Stimulated activated naive CD4-positive, alpha-beta T cell treated with Interleukin-2 at 50 U/mL for 16 hours (primary cell): ENCODE measurements around the gene NHLRC4.

Experiments
- DNase-seq: peaks from one replicate; lab custom pipeline; 2025; lab: John Stamatoyannopoulos, UW

Gene NHLRC4

DNA sequence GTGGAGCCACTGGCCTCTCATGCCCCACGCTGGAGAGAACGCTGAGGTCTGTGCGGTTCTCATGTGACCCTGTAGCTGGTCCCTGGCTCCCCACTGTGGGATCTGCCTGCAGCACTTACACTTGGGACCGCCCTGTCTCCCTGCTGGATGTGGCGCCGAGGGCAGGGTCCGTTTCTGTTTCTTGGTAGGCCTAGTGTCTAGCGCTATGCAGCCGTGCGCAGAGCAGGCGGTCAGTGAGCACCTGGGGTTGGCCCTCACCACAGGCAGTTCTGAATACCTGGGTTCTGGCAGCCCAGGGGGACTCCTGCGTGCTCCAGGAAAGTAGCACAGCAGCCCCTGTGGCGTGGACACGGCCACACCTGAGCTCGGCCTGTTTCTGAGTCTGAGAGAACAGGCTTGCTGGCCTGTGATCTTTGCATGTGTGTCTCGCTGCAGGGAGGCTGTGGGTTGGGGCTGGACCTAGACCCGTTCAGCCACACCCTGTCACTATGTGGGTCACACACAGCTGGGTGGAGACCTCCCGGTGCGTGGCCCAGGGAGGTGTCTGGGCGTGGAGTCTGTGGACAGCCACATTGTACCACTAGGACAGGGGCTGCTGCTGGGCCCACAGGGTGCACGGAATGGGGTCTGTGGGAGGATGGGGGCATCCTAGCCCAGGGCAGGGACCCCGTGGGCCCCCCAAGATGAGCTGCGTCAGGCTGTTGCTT lies 36.5 kb upstream of the NHLRC4 start:
- no peak for DNase-seq

DNA sequence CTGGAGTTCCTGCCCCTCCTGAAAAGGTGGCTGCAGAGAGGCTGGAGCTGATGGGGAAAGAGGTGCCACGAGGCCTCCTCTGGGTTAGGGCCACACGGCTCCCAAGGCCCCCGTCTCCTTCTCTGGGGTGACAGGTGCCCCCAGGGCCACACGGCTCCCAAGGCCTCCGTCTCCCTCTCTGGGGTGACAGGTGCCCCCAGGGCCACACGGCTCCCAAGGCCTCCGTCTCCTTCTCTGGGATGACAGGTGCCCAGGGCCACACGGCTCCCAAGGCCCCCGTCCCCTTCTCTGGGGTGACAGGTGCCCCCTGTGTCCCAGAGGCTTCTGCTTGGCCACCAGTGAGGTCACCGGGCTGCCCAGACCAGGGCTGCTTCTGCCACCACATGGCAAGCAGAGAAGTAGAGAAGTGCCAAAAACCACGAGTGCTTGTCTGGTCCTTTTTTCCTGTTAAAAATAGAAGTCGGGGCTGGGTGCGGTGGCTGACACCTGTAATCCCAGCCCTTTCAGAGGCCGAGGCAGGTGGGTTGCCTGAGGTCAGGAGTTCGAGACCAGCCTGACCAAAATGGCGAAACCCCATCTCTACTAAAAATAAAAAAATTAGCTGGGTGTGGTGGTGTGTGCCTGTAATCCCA lies 35.2 kb upstream of the NHLRC4 start:
- no peak for DNase-seq

DNA sequence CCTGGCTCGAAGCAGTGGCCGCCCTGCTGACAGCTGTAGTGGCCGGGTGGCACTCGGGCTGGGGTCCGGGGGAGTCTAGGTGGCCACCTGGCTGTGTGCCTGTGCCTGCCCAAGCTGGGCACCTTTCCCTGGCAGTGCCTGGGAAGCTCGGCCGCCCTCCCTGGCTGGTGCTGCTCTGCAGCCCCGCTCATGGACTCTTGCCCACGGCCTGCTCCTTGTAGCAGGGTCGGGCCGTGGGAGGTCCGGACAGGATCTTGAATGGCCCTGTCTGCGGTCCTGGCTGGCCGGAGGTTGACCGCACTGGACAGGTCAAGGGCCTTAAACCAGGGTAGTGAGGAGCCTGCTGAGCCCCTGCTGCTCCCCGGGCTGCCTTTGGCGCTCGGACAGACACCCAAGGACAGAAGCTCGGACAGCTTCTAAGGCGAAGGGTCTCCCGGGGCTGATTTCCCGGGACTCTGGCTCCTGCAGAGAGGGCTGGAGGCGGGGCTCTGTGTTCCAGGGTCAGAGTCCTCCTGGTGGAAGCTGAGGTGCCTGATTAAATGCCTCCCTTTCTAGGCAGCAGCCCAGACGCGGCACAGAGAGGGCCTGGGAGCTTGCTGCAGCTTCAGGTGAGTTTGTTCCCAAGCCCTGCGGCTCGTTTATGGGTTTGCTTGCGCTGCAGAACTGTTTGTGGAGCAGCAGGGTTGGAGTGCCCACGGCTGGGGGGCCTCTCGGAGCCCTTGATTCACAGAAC lies 33.2 kb upstream of the NHLRC4 start:
- DNase-seq: no peak

DNA sequence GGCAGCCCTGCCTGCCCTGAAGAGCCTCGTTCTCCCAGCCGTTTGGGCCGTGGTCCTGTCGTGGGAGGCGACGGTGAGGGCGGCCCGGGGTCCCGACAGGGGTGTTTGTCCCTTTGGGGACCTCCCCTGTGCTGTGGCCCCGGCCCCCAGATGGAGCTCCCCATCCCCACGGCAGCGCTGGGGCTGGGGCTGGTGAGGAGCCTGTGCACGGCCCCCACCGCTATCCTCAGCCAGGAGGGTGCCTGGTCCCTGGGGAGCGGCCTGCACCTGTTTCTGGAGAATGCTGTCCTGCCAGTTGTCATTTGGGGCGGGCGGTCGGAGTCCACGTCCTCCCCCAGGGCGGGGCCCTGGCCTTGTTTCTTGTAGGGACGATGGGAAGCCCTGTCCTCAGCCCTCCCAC lies 32.7 kb upstream of the NHLRC4 start:
- no peak for DNase-seq

DNA sequence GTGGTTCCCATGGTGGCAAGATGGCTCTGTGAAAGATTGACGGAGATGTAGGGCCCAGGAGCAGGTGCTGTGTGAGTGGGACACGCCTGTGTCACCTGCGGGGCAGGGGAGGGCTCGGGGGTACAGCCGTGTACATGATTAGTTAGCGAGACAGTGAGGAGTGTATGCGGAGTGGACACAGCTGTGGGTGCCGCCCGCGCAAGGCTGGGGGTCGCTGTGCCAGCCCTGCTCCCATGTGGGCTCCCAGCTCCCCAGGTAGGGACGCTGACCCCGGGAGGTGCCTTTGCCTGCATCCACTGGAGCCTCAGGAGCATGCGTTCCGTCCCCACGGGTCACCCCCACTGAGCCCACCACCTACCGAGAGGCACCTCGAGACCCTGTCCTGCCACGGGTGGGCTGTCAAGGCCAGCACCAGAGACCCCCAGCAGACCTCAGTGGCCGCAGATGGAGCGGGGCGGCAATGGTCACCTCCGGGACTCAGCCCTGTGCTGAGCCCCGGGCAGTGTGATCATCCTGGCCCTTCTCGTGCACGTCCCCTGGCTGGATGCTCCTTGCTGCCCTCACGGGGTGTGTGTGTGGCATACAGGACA lies 31.9 kb upstream of the NHLRC4 start:
- no peak for DNase-seq

DNA sequence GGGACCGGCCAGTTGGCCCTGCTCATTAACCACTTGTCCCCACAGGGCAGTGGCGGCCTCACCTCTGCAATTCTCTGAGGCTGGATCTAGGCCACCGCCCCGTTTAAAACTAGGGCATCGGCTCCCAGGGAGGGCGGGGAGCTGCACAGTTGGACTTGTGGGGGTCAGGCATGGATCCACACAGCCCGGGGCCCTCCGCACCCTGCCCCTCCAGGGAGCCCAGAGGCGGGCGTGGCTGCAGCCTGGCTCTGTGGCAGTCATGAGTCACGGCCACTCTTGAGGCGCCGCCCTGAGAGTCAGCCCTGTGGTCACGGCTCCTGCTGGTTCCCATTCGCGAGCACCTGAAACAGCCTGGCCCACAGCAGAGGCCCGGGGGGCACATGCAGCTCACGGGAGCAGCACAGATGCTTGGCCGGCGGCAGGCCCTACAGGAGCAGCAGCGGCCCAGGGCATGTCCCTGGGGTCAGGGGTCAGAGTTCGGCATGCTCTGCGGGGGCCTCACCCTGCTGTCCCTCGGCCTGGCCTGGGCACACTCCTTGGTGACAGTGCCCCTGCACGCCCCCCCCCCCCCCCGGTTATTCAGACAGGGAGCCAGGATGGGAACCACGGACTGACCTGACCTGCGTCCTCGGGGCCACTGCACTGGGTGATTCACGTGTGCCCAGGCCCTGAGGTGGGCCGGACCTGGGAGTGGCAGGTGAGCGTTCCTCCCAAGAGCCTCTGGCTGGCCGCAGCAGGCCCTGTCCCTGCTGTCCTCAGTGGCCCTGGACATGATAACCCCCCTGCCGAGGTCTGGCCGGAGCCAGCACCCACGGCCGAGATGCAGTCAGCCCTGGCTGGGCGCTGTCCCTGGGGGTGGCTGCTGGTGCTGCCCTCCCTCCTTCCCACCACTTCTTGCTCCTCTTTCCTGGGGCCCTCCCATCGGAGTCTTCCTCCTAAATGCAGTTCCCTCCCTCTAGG lies 31.1 kb upstream of the NHLRC4 start:
- no peak for DNase-seq

DNA sequence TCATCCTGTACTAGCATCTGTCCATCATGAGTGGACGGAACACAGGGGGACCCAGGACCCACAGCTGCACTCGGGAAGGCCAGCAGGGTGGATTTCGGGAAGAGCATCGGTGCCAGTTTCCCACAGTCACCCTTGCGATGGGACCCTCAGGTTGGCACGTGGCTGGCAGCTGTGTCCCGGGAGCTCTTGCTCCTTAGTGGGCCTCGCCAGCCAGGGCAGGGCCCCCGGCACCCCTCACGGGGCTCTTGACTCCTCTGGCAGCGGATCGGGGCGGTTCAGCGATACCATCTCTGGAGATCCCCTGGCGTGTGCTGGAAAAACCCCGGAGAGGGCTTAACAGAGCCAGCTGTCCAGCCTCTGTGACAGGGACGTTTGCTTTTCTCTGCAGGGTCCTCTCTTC lies 30.1 kb upstream of the NHLRC4 start:
- DNase-seq: no peak

DNA sequence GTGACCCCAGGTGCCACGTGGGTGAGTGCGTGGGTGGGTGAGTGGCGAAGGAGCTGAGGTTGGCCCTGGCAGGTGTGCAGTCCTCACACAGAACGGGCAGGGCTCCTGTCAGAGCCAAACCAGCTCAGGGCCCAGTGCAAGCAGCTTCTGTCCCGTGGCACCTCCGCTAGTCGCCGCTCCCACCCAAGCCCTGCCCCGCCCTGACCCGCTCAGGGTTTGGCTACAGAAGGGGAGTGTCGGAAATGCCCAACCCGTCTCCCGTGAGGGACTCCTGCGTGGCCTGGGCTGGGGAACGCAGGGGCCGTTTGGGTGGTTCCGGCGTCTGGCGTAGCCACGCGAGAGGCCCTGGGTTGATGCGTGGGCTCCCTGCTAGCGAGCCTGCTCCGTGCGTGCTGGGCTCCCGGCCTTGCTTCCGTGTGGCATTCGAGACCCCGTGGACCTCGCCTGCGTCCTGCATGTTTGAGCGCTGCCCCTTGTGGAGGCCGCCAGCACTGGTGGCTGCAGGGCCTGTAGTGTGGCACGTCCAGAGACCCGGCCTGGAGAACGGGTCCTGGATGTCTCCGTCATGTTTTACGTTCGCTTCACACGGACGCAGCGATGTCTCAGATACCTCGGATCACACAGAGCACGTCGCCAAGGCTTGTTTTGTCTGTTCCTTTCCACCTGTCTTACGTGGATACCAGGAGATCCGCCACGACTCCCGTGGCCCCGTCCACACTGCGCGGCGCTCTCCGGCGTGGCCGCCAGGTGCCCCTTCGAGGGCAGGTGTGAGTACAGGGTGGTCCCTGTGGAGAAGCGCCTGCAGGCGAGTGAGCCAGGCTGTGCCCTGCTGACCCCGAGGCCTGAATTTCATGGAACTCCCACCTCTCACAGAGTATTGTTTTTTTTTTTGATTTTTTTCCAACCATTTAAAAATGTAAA lies 29.1 kb upstream of the NHLRC4 start:
- DNase-seq: no peak

DNA sequence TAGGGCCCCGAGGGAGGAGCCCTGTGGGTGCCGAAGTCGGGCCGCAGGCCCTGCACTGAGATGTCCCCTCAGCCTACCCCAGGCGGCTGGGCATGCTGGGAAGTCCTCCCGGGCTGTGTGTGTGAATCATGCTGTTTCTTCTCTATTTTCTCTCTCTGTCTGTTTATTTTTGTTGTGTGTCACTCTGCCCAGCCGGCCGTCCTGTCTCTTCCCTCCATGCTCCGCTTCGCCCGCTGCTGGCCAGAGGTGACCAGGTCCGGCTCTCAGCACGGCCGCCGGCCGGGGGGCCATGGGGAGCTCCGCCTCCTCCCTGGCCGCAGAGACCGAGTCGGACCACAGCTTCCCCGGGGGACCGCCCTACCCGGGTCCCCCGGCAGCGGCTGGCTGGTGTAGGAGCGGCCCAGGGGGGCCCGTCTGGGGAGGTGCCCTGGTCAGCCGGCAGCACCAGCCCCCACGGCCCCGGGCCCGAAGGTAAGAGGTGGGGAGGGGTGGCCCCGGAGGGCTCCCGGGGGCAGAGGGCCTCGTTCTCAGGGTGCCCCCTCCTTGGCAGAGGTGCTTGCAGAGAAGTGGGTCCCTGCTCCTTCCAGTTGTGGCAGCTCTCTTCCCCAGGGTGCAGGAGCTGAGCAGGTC lies 26.8 kb upstream of the NHLRC4 start:
- DNase-seq: no peak

DNA sequence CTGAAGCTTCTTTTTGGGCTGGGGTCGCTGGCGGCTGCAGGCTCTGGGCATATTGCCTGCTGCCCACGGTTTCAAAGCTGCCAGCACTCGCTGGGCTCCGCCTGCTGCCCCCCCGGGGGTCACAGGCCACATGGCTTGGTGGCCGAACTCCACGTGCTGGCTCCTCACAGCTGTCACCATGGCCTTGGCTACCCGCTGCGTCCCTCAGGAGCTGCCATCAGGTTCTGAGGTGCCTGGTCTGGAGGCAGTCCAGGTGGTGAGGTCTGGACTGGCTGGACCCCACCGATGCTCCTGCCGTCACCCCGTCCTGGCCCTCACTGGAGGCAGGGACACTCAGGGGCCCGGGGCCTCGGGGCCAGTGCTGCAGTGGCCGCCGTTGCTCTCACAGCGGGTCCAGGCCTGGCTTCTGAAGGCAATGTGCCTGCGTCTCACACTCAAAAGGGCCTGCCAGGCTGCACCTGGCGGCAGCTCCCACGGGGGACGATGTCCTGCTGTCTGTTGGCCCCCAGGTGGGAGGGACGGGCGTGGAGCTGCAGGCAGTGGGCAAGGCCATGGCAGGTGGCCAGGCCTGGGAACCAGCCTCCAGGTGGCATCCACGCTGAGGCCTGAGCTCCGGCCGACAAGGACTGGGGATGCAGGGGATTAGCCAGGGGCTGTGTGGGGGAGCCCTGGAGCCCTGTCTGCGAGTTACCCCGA lies 26.0 kb upstream of the NHLRC4 start:
- DNase-seq: no peak

DNA sequence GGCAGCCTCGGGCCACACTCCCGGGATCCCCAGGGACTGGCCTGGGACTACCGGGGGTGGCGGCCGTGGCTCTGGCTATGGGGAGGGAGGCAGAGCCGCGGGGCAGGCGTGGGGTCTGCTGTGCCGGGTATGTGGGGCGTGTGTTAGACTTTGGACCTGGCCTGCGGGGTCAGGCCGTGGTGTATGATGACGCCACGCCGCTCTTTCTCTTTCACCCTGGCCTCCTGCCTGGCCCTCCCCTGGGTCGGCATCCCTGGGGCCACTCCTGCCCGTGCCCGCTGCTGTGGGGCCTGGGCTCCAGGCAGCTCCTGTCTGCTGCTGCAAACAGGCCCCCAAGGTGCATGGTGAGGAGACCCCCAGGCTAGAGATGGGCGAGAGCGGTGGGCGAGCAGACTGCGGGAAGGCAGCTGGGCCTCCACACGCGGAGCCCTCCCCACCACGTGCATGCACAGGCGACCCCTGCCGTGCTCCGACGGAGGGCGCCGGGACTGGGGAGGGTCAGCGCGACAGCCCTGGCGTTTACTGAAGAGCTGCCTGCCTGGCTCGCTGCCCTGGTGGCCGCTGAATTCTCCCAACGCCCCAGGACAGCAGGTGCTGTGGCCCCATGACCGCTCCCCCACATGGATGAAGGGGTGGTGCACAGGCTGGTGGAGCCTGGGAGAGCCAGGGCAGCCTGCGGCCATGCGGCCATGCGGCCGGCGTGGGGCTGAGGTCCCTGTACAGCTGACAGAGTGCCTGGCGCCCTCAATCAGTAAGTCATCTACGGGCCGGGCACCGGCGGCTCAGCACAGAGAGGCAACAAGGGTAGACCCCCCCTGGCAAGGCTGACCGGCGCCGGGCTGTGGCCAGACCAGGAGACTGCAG lies 23.3 kb upstream of the NHLRC4 start:
- no peak for DNase-seq

DNA sequence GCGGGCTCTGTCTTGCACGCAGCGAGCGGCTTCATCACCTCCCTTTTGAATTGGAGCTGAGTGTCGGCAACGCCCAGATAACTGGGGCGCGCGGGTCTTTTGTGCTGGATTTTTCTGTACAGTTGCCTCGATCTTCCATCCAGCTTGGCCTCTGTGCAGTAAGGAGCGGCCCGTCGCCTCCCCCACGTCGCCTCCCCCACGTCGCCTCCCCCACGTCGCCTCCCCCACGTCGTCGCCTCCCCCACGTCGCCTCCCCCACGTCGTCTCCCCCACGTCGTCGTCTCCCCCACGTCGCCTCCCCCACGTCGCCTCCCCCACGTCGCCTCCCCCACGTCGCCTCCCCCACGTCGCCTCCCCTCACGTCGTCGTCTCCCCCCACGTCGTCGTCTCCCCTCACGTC lies 22.3 kb upstream of the NHLRC4 start:
- DNase-seq: no peak

DNA sequence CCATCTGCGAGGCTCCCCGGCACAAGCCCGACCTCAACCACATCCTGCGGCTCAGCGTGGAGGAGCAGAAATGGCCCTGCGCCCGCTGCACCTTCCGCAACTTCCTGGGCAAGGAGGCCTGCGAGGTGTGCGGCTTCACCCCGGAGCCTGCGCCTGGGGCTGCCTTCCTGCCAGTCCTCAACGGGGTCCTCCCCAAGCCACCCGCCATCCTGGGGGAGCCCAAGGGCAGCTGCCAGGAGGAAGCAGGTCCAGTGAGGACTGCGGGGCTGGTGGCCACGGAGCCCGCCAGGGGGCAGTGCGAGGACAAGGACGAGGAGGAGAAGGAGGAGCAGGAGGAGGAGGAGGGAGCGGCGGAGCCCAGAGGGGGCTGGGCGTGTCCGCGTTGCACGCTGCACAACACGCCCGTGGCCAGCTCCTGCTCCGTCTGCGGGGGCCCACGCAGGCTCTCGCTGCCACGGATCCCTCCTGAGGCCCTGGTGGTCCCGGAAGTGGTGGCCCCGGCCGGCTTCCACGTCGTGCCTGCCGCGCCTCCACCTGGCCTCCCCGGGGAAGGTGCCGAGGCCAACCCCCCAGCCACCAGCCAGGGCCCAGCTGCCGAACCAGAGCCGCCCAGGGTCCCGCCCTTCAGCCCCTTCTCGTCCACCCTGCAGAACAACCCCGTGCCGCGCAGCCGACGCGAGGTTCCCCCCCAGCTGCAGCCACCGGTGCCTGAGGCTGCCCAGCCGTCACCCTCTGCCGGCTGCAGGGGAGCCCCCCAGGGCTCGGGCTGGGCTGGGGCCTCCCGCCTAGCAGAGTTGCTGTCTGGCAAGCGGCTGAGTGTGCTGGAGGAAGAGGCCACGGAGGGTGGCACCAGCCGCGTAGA lies 19.7 kb upstream of the NHLRC4 start:
- peak; percentile 28 for DNase-seq

DNA sequence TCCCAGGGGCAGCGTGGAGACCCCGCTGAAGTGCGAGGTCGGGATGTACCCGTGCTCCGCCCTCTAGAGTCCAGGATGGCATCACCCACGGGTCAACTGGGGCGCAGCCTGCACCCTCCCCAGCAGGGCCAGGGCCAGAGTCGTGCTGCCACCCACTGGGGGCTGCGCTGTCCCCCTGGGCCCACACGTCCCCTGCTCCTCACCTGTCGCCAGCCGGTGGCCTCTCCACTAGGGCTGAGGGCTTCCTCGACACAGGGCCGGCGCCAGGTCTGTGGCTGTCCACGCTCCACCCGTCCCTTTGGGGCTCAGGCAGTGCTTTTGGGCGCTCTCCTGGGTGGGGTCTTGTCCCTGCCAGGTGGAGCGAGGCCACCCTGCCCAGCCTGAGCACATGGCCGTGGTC lies 18.2 kb upstream of the NHLRC4 start:
- no peak for DNase-seq

DNA sequence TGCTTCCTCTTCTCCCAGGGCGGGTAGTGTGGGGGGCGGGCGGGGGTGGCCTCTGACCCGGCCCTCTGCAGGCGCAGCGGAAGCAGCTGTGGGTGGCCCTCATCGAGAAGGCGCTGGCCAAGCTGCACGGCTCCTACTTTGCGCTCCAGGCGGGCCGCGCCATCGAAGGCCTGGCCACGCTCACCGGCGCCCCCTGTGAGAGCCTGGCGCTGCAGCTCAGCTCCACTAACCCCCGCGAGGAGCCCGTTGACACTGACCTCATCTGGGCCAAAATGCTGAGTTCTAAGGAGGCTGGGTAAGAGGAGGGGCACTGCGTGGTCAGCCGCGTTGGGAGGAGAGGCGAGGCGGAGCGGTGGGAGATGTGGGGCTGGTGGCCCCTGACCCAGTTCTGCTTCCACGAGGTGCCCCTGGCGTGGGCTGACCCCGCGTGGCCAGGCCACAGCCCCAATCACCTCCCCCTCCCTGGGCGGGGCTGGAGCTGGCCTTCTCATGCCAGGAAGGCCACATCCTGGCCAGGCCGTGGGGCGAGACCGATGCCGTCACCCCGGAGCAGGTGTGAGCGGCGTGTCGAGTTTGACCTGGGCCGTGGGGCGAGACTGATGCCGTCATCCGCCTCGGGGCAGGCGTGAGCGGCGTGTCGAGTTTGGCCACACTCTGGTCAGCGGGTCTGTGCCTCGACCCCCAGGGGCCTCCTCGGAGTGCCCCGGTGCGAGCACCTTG lies 17.1 kb upstream of the NHLRC4 start:
- DNase-seq: no peak

DNA sequence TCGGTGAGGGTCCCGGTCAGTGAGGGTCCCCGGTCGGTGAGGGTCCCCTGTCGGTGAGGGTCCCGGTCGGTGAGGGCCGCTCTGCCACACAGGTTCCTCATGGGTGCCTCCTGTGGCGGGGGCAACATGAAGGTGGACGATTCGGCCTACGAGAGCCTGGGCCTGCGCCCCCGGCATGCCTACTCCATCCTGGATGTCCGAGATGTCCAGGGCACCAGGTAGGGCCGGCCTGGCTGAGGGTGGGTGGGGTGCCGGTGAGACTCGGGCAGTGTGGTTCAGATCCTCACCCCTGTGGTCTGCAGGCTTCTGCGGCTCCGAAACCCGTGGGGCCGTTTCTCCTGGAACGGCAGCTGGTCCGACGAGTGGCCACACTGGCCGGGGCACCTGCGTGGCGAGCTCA lies 15.6 kb upstream of the NHLRC4 start:
- DNase-seq: no peak

DNA sequence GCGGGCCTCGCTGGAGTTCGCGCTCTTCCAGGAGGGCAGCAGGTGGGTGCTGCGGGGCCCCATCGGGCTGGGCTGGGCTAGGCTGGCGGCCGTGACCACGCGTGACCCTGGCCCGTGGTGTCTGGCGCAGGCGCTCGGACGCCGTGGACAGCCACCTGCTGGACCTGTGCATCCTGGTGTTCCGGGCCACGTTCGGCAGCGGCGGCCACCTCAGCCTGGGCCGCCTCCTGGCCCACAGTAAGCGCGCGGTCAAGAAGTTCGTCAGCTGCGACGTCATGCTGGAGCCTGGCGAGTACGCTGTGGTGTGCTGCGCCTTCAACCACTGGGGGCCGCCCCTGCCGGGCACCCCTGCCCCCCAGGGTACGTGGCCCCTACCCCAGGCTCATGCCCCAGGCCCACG lies 14.6 kb upstream of the NHLRC4 start:
- no peak for DNase-seq
